ENCODE measurements around the gene VASH2. TPM values are rescaled to one million over a fixed set of nuclear protein-coding genes. Genes with fewer than 3 reads are reported as not detected.
A peak's percentile ranks its signal among the peaks of the same experiment; 100 is the strongest.
"Not testable (repeated sequence)": the region's sequence is repeated elsewhere in the genome, so short reads cannot be mapped to it uniquely, and the experiment has no call there.

The VASH2 gene
- total RNA-seq, 1 donor from 2014 or later, result 0.38 TPM

GRCh38 chr1:212953321-212953720 is 3.0 kb downstream of the VASH2 start:
- DNase-seq (ENCODE audit: low spot score), result no peak
- intact Hi-C loops (cut with DNase I), result no loop called here

DNA sequence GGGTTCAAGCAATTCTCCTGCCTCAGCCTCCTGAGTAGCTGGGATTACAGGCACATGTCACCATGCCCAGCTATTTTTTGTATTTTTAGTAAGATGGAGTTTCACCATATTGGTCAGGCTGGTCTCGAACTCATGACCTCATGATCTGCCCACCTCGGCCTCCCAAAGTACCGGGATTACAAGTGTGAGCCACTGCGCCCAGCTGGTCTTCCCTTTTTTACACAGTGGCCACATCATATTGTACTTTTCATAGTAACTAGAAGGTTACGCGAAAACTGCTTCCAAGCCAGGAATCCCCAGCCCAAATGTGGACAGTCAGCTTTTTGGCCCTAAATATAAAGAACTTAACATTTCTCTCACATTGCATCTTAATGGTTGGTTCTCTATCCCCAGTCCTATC is 4.2 kb downstream of the VASH2 start:
- intact Hi-C loops (cut with DNase I), result no loop called here
- DNase-seq (ENCODE audit: low spot score), result no peak

- intact Hi-C loops (cut with DNase I), result no loop called here
Measured at GRCh38 chr1:212955098-212955497, 4.8 kb downstream of the VASH2 start.

DNA sequence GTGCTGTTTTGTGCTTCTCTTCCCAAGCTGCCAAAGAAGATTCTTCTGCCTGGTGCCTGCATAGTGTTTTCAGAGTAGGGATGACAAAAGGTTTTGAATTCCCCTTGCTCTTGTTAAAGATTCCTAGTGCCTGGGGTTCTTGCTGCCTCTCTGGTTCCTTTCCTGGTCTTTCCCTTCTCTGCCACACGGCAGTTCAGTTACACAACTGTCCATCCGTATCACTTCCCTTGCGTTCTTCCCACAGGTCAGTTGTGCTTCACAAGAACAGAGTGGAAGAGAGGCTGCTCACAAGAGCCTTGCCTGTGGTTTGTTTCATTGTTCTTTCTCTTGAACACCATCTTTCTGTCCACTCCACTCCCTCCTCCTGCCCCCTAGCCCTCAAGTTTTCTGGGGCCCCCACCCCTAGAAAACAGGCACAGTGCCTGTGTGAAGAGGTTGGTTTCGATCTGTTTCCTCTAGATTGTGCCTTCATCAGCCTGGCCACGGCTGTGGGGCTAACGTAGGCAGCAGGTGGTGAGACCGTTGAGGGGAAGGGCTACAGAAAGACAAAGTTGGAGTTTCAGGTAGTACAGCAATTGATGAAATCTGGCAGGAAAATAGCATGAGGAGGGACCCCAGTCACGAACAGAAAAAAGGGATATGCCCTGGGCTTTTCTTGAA is 5.8 kb downstream of the VASH2 start:
- intact Hi-C loops (cut with DNase I), result no loop called here

More at GRCh38 chr1:212955098-212955497, 4.8 kb downstream of the VASH2 start:
- DNase-seq (ENCODE audit: low spot score), result no peak

GRCh38 chr1:212957546-212957945 is 7.2 kb downstream of the VASH2 start:
- DNase-seq (ENCODE audit: low spot score), result no peak
- intact Hi-C loops (cut with DNase I), result no loop called here

More for the DNA sequence above, 5.8 kb downstream of the VASH2 start:
- DNase-seq (ENCODE audit: low spot score), result no peak

- DNase-seq (ENCODE audit: low spot score), result no peak
- intact Hi-C loops (cut with DNase I), result no loop called here
Measured at GRCh38 chr1:212958175-212958574, 7.8 kb downstream of the VASH2 start.

GRCh38 chr1:212959266-212960220 is 9.2 kb downstream of the VASH2 start:
- intact Hi-C loops (cut with DNase I), result no loop called here
- no peak for DNase-seq (ENCODE audit: low spot score)

DNA sequence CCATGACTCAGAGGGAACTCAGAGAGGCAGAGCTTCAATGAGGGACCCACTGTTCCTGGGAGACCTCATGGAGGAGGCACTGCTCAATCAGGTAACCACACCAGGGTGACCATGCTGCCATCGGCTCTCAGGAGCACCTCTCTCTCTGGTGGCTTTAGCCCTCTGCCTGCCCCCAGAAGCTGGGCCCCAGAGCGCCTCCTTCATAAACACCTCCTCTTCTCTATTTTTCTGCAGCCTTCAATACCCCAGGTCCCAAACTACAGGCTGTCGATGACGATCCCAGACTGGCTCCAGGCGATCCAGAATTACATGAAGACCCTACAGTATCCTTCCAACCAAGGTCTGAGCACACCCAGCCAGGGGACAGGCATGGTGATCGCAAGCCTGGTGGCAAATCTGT is 10.6 kb downstream of the VASH2 start:
- no peak for DNase-seq (ENCODE audit: low spot score)
- intact Hi-C loops (cut with DNase I), result no loop called here

DNA sequence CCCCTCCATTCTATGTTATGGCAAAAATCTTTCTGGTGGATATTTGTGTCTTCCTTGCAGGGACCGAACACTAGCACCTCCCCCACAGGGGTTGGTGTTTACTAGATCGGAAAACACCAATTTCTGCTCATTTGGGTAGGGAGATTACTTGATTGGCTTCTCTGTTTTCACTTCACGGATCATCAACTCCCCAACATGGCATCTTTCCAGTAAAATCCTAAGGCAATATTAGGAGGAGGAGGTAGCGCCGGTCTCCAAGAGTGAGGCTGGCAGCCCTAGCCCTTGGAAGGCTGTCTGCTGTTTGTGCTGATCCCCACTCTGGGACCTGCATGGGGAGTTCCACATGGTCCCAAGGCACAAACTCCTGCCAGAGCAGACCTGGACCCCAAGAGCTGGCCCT is 12.2 kb downstream of the VASH2 start:
- intact Hi-C loops (cut with DNase I), result no loop called here
- no peak for DNase-seq (ENCODE audit: low spot score)

- DNase-seq (ENCODE audit: low spot score), result no peak
- intact Hi-C loops (cut with DNase I), result no loop called here
Measured at GRCh38 chr1:212964102-212964501, 13.8 kb downstream of the VASH2 start.

DNA sequence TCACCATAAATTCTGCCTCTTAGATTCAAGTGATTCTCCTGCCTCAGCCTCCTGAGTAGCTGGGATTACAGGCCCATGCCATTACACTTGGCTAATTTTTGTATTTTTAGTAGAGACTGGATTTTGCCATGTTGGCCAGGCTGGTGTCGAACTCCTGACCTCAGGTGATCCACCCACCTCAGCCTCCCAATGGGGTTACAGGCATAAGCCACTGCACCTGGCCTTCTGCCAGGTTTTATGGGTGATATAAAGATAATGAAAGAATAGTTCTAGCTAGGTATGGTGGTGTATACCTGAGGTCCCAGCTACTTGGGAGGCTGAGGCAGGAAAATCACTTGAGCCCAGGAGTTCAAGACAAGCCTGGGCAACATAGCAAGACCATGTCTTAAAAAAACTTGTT is 14.7 kb downstream of the VASH2 start:
- intact Hi-C loops (cut with DNase I); DNase-seq (ENCODE audit: low spot score): not testable (repeated sequence)

- intact Hi-C loops (cut with DNase I), result no loop called here
- DNase-seq (ENCODE audit: low spot score), result peak; percentile 51
Measured at GRCh38 chr1:212966616-212967015, 16.3 kb downstream of the VASH2 start.

GRCh38 chr1:212967801-212968200 is 17.5 kb downstream of the VASH2 start:
- DNase-seq (ENCODE audit: low spot score), result peak; percentile 38
- intact Hi-C loops (cut with DNase I), result no loop called here

DNA sequence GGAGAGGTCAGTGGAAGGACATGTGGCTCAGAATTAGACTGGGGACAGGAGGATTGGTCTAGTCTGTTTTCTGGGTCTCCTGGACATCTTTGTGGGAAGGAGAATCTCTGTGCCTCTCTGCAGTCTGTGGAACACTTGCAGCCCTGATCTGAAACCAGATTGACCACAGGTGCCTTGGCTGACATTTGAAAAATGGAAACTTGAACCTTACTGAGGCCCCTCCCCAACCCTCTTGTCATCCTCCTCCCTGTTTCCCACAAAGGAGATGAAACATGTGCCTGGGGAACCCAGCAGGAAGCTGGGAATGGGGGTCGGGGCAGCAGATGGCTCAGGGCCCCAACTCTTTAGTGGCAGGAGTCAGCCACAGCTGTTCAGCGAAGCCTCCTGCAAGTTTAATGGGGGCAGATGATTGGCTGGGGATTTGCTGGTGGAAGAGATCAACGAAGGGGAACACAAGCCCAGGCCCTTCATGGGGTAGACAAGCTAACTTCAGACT is 18.1 kb downstream of the VASH2 start:
- intact Hi-C loops (cut with DNase I), result no loop called here

GRCh38 chr1:212970085-212970484 is 19.7 kb downstream of the VASH2 start:
- intact Hi-C loops (cut with DNase I), result no loop called here
- no peak for DNase-seq (ENCODE audit: low spot score)

More for the DNA sequence above, 18.1 kb downstream of the VASH2 start:
- DNase-seq (ENCODE audit: low spot score), result peak; percentile 33

DNA sequence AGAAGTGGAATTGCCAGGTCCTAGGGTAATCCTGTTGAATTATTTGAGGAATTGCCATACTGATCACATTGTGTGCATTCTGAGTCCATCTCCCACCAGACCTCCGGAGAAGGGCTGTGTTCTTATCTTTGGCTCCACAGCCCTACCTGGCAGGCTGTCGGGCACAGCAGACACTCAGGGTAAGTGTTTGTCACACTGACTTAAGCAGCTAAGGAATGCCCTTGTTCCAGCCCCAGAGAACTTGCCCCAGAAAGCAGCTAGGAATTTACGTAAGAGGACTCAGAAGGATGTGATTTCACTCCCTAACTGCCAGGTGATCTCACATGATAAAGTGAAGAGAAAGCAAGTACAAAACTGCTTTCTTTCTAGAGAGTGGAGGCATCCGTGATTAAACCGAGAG is 21.0 kb downstream of the VASH2 start:
- no peak for DNase-seq (ENCODE audit: low spot score)
- intact Hi-C loops (cut with DNase I), result no loop called here

- DNase-seq (ENCODE audit: low spot score), result no peak
- intact Hi-C loops (cut with DNase I), result no loop called here
Measured at GRCh38 chr1:212973426-212973825, 23.1 kb downstream of the VASH2 start.

- DNase-seq (ENCODE audit: low spot score), result no peak
- intact Hi-C loops (cut with DNase I), result no loop called here
Measured at GRCh38 chr1:212973899-212974298, 23.6 kb downstream of the VASH2 start.

DNA sequence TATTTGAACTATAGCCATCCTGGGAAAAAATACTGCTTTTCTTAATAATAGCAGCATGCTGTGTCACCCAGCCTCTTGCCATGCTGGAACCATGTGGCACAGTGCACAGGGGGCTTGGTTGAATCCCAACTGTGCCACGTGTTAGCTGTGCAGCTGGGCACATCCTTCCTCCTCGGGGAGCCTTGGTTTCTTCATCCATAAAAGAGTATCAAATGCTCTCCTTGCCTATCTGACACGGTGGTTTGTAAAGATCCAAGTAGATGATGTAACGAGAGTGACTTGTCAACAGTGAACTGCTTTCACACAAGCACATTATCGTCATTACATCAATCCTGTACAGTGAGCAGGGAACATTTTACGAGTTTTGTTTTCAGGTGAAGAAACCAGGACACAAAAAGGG is 24.4 kb downstream of the VASH2 start:
- DNase-seq (ENCODE audit: low spot score), result no peak
- intact Hi-C loops (cut with DNase I), result no loop called here

- no peak for DNase-seq (ENCODE audit: low spot score)
- intact Hi-C loops (cut with DNase I), result no loop called here
Measured at GRCh38 chr1:212975111-212975918, 25.0 kb downstream of the VASH2 start.
